ENCODE data around the gene PRSS22. TPM values are rescaled to one million over a fixed set of nuclear protein-coding genes. Genes with fewer than 3 reads are reported as not detected.
"Not testable (repeated sequence)": the region's sequence is repeated elsewhere in the genome, so short reads cannot be mapped to it uniquely, and the experiment has no call there.

PRSS22 gene
- total RNA-seq, result 1 to 10 TPM; 5.0 to 6.2 TPM
- polyA plus RNA-seq (2013, experiment 1 of 2), result 0.57 TPM
- not detected for polyA plus RNA-seq (2013, experiment 2 of 2)
- long read RNA-seq, experiment 1, result 0 reads
- long read RNA-seq, experiment 2, partial matches to known transcripts, result 1 of 2 reads
- long read RNA-seq, experiment 2, other reads (novel, unspliced or antisense), result 1 of 2 reads
- long read RNA-seq, experiment 3, partial matches to known transcripts, result 0 of 2 reads
- long read RNA-seq, experiment 3, other reads (novel, unspliced or antisense), result 1 of 2 reads
- long read RNA-seq, experiment 4, partial matches to known transcripts, result 0 of 1 reads
- long read RNA-seq, experiment 4, other reads (novel, unspliced or antisense), result 1 of 1 reads

DNA sequence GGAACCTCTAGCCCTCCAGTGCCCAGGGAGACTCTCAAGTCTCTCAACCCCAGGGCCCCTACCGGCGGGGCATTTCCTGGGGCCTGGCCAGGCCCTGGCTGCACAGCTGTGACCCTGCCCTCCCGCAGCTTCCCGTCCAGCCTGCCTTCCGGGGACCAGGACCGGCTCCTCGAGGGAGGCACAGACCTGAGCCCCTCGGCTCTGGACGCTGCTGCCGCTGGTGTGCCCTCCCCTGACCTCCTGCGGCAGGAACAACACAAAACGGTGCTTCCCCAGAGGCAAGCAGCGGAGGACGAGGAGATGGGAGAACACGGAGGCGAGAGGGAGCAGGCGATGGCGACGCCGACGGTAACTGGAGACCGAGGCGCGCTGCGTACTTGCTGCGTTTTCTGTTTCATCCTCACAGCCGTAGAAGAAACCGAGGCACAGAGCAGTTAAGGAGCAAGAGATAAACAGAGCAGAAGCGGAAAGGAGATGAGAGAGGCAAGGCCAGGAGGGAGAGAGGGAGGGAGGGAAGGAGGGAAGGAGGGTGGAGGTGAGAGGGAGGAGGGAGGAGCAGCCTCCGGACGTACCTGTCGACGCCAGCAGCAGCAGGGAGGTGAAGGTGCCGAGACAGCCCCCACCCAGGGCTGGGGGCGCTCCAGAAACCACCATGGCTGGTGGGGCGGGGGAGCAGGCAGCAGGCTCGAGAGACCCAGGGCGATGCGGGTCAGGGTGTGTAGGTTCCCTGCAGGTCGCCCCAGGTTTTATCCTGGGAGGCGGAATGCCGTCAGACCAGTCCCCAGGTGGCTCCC, at the start of gene PRSS22:
Gene PRSS22 (minus strand): TSS at position 720 of the 794 bp plus-strand sequence. CDS start 66 bp downstream, at position 654.
- no peaks in the 10 kb centered on the region for H3K36me3 ChIP-seq (ENCODE audit: control insufficient read depth, insufficient read depth, low read length)
- peaks cover 20% of the 10 kb centered on the region for H3K9me3 Mint-ChIP-seq
- TF ChIP-seq, protein P1, sequence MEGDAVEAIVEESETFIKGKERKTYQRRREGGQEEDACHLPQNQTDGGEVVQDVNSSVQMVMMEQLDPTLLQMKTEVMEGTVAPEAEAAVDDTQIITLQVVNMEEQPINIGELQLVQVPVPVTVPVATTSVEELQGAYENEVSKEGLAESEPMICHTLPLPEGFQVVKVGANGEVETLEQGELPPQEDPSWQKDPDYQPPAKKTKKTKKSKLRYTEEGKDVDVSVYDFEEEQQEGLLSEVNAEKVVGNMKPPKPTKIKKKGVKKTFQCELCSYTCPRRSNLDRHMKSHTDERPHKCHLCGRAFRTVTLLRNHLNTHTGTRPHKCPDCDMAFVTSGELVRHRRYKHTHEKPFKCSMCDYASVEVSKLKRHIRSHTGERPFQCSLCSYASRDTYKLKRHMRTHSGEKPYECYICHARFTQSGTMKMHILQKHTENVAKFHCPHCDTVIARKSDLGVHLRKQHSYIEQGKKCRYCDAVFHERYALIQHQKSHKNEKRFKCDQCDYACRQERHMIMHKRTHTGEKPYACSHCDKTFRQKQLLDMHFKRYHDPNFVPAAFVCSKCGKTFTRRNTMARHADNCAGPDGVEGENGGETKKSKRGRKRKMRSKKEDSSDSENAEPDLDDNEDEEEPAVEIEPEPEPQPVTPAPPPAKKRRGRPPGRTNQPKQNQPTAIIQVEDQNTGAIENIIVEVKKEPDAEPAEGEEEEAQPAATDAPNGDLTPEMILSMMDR (conservative IDR thresholded peaks at IDR 0.05), result no peak
- 14 to 24% methylated on average over 25 to 42 of the region's 42 CpGs for WGBS, 2 experiments (ENCODE audit: insufficient coverage in 1 of 2, insufficient read length in 1 of 2)
- H3K9me3 ChIP-seq (ENCODE audit: control insufficient read depth, low read length), result peaks cover 18% of the 10 kb centered on the region
- peaks cover 2% of the 10 kb centered on the region for H3K4me1 Mint-ChIP-seq
- H3K27me3 ChIP-seq (ENCODE audit: control insufficient read depth, insufficient read depth, low read length, poor library complexity, severe bottlenecking), result peaks cover 26% of the 10 kb centered on the region
- H3K36me3 Mint-ChIP-seq (ENCODE audit: low read depth), result peaks cover 3% of the 10 kb centered on the region
- no peaks in the 10 kb centered on the region for H3K4me1 ChIP-seq (ENCODE audit: control insufficient read depth, insufficient read depth, low read length)
- no peak within 1 kb of the TSS for H3K27ac ChIP-seq (ENCODE audit: low read depth, low read length)
- H3K27ac Mint-ChIP-seq, result no peak within 1 kb of the TSS
- H3K4me3 ChIP-seq (ENCODE audit: low read length), result no peak within 1 kb of the TSS
- peak; percentile 85 for DNase-seq
- peak within 1 kb of the TSS; percentile 48 for H3K4me3 Mint-ChIP-seq
- no peak within 1 kb of the TSS for H3K9ac ChIP-seq (ENCODE audit: extremely low read depth, low read length, poor library complexity, severe bottlenecking)
- H3K27me3 Mint-ChIP-seq (ENCODE audit: insufficient read depth), result peaks cover 33% of the 10 kb centered on the region

DNA sequence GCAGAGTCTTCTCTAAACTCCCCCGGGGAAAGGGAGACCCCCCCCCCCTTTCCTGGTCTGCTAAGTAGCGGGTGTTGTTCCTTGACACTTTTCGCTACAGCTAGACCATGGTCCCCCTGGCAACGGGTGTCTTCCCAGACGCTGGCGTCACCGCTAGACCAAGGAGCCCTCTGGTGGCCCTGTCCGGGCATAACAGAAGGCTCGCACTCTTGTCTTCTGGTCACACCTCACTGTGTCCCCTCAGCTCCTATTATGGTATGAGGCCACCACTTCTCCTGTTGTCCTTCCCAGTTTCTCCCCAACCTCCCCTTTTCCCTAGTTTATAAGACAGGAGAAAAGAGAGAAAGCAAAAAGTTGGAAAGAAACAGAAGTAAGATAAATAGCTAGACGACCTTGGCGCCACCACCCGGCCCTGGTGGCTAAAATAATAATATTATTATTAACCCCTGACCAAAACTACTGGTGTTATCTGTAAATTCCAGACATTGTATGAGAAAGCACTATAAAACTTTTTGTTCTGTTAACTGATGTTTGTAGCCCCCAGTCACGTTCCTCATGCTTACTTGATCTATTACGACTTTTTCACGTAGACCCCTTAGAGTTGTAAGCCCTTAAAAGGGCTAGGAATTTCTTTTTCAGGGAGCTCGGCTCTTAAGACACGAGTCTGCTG, 49.2 kb upstream of the PRSS22 start:
- WGBS, 2 experiments (ENCODE audit: insufficient coverage in 1 of 2, insufficient read length in 1 of 2), result 30 to 52% methylated on average over 7 to 13 of the region's 17 CpGs

GRCh38 chr16:2905988-2906387, 48.0 kb upstream of the PRSS22 start:
- Mint-ChIP-seq H3K36me3 (ENCODE audit: low read depth) (peaks cover 1% of the 10 kb centered on the region), H3K4me1 (peaks cover 4% of the 10 kb centered on the region)

More for the DNA sequence above, 49.2 kb upstream of the PRSS22 start:
- TF ChIP-seq, protein P1 (conservative IDR thresholded peaks at IDR 0.05), result peak; percentile 75
- not testable (repeated sequence) for H3K27ac Mint-ChIP-seq; H3K4me1 Mint-ChIP-seq; H3K4me3 ChIP-seq (ENCODE audit: low read length); H3K9me3 ChIP-seq (ENCODE audit: control insufficient read depth, low read length); H3K4me1 ChIP-seq (ENCODE audit: control insufficient read depth, insufficient read depth, low read length); H3K27me3 ChIP-seq (ENCODE audit: control insufficient read depth, insufficient read depth, low read length, poor library complexity, severe bottlenecking); H3K4me3 Mint-ChIP-seq; H3K36me3 Mint-ChIP-seq (ENCODE audit: low read depth); H3K27ac ChIP-seq (ENCODE audit: low read depth, low read length); H3K36me3 ChIP-seq (ENCODE audit: control insufficient read depth, insufficient read depth, low read length); H3K9ac ChIP-seq (ENCODE audit: extremely low read depth, low read length, poor library complexity, severe bottlenecking)
- peaks cover 12% of the 10 kb centered on the region for H3K9me3 Mint-ChIP-seq
- peaks cover 17% of the 10 kb centered on the region for H3K27me3 Mint-ChIP-seq (ENCODE audit: insufficient read depth)
- DNase-seq, result peak; percentile 86

More at GRCh38 chr16:2905988-2906387, 48.0 kb upstream of the PRSS22 start:
- H3K9me3 Mint-ChIP-seq, result peaks cover 12% of the 10 kb centered on the region
- no peaks in the 10 kb centered on the region for H3K4me1 ChIP-seq (ENCODE audit: control insufficient read depth, insufficient read depth, low read length)
- H3K27ac ChIP-seq (ENCODE audit: low read depth, low read length), result no peak overlapping the region
- H3K27ac Mint-ChIP-seq, result no peak overlapping the region
- no peaks in the 10 kb centered on the region for H3K27me3 ChIP-seq (ENCODE audit: control insufficient read depth, insufficient read depth, low read length, poor library complexity, severe bottlenecking)
- H3K4me3 ChIP-seq (ENCODE audit: low read length), result no peak overlapping the region
- H3K36me3 ChIP-seq (ENCODE audit: control insufficient read depth, insufficient read depth, low read length), result no peaks in the 10 kb centered on the region
- no peaks in the 10 kb centered on the region for H3K9me3 ChIP-seq (ENCODE audit: control insufficient read depth, low read length)
- no peak overlapping the region for H3K9ac ChIP-seq (ENCODE audit: extremely low read depth, low read length, poor library complexity, severe bottlenecking)
- WGBS, 2 experiments (ENCODE audit: insufficient coverage in 1 of 2, insufficient read length in 1 of 2), result 39 to 63% methylated on average over 9 to 12 of the region's 12 CpGs
- no peak overlapping the region for H3K4me3 Mint-ChIP-seq
- TF ChIP-seq, protein P1 (conservative IDR thresholded peaks at IDR 0.05), result no peak
- DNase-seq, result no peak
- H3K27me3 Mint-ChIP-seq (ENCODE audit: insufficient read depth), result peaks cover 14% of the 10 kb centered on the region
